HG03039 (cell line): ENCODE data around the gene ZSWIM6.

Experiments used
- ATAC-seq: cut with Tn5 transposase; IDR thresholded peaks from one replicate; pipeline ENCODE4 v1.9.1; 2021; ENCODE audit warnings: mild to moderate bottlenecking, moderate library complexity; ENCODE audit not compliant: unreplicated experiment

The ZSWIM6 gene

DNA sequence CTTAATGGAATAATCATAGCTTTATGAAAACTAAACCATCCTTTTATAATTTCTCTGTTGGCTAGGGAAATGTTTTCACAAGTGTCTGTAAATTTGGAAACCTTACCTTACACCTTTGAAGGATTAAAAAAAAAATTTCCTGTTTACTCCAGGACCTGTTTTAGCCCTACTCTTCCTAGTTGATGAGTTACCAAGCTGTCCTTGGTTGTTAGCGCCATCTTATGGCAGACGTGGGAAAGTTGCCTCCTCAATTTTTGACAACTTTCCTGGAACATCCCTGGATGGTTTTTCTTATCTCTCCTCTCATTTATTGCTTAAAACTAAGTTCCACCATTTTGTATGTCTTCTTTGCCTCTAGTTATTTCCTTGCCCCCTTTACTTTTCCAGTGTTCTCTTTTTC, 25.7 kb downstream of the ZSWIM6 start:
- no peak for ATAC-seq

DNA sequence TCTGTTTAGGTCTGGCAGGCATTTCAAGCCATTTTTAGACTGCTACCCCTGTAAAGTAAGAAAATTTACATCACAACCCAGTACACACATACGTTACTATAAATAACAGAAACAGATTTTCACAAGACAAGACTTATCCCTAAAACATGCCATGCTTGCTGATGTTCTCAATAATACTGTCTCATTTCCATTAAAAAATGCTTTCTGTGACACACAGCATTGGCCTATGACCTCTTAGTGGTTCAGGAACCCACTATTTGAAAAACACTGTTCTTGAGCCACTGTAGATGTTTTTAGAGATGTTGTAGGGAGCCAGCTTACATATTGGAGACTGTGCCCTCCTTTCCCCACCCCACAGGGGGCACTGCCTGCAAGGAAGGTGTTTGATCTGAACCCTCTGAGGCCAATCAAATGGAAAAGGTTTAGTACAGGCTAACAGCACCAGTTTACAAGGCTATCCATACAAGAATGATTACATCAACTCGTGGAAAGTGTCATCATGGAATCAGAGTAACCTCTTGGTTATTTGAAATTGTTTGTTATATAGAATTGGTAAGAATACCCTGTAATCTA, 30.8 kb downstream of the ZSWIM6 start:
- ATAC-seq: no peak

DNA sequence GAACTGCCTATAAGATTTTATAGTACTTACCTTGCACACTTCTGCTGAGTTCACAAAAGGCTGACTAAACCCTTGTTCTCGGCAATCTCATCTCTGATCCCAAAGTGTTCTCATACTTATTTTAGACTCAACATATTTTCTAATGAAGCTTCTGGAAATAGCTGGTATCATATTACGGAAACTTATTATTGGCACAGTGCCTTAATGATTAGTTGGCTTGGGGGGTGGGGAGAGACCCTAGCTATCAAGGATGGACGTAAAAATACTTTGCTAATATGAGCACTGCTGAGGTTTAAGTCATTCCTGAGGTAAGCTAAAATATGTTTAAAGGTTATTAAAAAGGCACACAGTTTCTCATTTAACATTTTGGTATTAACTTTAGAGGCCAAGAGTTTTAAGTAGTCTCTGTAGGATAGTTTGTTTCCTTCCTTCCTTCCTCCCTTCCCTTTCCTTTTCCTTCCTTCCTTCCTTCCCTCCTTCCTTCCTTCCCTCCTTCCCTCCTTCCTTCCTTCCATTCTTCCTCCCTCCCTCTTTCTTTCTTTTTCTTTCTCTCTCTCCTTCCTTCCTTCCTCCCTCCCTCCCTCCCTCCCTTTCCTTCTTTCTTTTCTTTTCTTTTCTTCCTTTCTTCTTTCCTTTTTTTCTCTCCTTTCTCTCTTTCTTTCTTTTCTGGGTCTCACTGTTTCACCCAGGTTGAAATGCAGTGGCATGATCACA, 31.5 kb downstream of the ZSWIM6 start:
- no peak for ATAC-seq

DNA sequence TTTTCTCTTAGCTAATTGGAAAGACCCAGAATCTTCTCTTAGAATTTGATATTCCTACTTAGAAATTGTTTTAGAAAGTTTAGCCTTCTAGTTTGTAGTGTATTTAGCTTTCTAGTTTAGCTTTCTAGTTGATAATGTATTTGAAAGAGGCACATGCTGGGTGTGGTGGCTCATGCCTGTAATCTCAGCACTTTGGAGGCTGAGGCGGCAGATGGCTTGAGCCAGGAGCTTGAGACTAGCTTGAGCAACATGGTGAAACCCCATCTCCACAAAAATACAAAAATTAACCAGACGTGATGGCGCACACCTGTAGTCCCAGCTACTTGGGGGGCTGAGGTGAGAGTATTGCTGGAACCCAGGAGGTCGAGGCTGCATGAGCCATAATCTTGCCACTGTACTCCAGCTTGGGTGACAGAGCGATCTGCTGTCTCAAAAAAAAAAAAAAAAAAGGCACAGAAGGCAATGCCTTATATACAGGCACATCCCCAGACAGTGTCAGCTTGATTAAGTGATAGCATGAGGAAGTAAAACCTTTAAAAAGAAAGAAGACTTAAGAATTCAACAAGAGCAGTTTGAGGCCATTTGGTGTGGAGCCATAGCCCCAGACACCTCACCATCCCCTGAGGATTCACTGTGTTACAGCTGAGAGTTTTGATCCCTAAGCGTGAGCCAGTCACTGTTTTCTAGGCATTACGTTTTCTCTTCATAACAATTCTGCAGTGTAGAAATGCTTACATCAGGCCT, 34.6 kb downstream of the ZSWIM6 start:
- ATAC-seq: no peak

DNA sequence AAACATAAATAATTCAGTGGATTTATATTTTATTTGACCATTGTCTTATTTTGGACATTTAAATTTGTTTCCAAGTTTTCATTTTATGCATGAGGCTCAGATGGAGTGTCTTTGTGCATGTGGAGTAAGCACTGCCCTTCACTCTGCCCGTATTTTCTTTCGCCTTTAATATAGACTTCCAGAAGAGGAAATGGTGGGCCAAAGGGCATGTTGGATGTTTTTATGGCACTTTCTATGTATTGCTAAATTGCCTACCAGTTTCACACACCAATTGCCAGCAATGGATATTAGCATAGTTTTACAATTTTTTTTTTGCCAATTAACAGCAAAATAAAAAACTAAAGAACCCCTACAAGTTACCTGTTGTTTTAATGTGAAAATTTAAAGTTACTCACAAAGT, 38.4 kb downstream of the ZSWIM6 start:
- ATAC-seq: no peak

DNA sequence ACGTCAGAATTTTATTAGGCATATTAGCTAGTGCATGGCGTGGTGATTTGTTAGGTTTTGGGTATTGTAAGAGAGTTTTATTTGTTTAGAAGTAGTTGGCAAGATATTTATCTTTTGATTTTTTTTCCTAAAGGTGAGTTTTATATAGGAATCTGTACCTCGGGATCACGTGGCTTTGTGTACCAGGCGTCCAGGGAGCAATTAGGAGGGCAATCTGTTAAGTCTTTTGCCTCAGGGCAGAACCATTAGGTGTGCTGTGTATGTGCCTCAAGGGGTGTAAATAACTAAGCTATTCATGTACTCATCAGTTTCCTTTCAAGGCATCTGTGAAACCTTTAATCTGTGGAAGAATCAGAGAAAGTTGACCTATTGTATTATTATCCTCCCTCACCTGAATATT, 39.4 kb downstream of the ZSWIM6 start:
- ATAC-seq: no peak

DNA sequence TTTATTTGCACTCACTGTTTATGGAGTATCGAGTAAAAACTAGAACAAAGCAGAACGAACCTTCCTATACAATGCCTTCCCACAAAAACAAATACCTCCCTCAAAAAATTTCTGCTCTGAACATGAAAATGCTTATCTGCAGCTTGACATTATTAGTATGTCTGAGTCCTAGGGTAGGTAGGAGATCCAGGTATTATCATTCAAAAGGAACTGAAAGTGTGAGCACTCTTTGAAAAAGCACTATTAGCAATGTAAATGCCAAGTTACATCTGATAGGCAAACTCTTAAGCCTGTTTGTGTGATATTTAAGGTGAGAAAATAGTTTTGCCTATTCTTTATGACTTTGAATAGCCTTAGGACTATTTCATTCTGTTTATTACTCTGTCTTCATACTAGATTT, 47.6 kb downstream of the ZSWIM6 start:
- no peak for ATAC-seq

DNA sequence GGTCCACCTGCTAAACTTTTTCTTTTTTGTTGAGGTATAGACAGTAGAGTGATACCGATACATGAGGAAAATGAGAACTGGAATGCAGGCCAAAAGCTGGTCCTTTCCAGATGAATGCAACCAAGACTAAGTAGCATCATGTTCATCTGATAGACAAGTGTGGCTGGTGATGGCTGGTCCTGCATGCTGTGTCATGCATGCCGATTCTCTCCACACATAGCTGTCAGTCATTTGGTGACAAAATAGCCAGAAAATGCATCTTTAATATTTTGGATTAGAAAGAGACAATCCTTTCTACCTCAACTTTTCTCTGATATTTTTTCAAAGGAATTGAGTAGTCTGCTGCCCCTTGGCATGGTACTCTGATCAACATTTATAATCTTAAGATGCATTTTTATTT, 49.9 kb downstream of the ZSWIM6 start:
- no peak for ATAC-seq

DNA sequence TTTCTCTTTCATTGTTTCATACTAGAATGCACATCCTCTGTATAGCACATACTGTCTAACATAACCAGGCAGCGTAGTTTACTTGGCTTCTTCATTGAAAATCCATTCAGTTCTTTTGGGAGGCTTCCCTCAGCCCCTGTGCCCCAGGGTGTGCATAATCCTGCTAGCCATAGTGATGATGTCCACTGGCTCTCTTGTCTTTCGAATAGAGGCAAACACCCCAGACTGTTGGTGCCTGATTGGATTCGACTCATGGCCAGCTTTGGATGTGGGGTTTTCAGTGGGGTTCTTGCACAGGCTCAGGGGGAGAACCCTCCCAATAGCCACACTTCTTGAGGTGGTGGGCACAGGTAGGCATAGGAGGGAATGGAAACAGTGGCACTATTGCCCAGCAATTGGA, 53.6 kb downstream of the ZSWIM6 start:
- no peak for ATAC-seq

DNA sequence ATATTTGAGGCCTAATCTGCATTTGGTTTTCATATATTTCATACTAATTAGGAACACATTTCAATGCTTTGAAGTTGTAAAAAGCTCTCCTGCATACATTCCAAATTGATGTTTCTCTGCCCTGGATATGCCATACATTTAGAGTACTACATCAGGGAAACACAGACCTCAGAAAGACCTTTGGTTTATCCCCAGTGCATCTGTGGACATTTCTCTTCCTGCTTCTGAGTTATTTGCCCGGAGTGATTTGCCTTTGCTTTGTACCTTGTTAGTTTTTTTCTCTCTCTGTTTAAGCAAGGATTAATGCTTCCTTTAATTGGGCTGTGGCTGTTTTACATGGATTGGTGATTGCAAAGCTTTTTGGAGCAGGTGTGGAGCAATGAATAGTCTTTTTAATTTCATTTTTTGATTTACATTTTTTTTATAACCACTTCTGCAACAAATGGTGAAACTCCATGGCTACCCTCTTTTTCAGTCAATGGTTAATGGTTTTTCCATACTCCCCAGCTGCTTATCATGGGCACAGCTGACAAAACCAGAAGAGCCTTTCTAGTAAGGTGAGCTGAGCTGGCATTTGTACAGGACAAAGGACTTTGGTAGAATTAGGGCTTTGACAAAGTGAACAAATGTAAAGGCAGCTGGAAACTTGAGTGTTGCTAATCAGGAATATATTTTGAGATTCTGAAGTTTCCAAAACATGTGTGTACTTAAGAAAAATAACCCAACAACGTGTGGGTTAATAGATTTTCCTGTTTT, 54.2 kb downstream of the ZSWIM6 start:
- no peak for ATAC-seq

DNA sequence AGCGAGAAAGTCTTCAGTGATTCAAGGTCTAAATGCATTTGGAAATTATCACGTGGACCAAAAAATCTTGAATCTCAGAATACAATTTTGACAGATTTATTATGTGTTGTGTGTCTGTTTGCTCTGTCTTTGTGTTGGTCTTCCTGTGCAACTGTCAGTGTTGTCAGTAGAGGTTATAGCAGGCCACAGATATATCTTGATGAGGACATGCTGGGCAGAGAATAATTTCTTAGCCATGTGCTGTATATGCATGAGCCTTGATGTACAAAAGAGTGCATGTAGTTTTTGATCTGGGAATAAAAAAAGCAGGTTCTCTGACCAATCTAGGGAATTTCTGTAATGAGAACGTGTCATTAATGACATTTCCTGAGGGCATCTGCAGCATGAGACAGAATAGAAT, 57.6 kb downstream of the ZSWIM6 start:
- ATAC-seq: no peak

DNA sequence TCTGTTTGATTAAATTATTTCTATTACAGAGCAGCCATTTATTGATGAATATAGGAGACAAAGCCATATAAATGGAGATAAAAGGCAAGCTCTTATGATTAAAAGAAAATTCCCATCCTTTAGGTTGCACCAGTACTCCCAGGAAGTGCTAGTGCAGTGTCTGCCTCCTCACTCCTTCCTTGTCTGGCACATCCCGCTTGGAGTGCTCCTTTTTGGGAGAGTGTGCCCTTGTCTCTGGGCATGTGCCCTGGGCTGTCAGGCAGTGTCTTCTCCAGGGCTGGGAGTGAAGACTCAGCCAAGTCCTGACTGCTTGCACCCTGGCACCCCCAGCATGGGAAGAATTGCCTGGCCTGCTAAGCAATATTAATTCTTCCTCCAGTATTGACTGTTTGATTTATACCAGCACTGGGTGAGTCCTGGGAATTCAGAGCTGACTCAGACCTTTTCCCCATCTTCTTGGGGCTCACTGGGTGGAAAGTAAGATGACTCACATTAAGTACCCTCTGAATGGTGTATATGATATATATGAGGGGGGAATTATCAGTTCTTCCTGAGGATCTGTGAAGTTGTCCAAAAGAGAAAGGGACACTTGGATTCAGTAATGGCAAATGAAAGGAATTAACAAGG, 62.1 kb downstream of the ZSWIM6 start:
- ATAC-seq: no peak

DNA sequence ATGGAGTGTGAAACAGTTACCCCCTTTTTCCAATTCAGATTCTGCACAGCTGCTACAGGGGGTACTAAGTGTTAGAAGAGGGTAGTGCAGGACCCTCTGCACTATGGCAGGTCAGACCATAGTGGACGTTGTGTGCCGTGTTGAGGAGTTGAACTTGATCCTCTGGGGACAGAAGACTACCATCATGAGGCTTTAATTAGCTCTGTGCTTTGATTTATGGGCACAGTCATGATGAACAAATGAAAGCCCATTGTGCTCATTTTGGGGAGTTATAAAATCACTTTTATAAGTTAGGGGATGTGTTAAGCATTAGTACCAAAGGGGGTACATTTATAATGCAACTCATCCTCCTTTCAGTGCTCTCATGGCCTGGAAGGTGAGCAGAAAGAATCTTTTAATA, 62.7 kb downstream of the ZSWIM6 start:
- no peak for ATAC-seq

DNA sequence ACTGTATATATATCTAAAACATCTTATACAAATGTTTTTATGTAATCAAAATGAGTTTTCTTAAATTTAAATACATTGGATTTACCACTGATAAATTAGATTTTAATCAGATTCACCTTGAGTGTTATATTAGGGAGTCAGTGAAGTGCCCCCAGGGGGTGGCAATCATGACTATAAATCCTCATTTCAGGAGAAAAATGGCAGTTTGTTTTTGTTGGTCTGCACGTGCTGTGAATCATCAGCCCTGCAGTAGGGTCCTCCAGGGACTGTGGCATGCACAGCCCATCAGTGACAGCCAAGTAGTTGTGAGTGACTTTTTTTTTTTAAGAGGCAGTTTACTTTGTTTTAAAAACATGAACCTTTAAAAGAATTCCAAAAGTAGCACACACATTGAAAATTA, 65.2 kb downstream of the ZSWIM6 start:
- ATAC-seq: no peak

DNA sequence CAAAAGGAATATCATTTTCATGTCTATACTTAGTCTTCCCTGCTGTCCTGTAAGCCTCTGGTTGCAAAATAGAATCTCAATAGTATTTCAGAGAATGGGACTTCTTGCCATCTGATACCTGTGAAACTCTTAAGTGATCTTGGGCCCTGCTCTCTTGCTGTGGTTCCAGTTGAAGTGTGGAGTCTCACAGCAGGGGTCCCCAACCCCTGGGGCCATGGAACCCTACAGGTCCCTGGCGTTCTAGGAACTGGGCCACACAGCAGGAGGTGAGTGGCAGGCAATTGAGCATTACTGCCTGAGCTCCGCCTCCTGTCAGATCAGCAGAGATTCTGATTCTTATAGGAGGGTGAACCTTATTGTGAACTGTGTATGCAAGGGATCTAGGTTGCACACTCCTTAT, 65.9 kb downstream of the ZSWIM6 start:
- ATAC-seq: no peak

DNA sequence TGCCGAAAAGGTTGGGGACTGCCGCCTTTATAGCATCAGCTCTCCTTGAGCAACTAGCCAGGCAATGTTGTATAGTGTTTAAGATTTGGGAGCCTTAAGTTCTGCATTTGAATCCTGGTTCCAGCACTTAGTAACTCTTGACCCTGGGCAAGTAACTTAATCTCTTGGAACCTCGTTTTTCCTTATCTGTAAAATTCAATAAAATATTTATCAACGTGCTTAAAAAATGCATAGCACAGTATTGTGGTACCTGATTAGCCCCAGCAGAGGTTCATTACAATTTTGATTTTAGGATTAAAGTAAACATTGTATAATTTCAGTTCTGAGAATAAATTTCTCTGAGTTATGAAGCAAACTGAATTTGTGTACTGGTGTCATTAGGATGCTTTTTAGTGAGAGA, 66.4 kb downstream of the ZSWIM6 start:
- no peak for ATAC-seq

DNA sequence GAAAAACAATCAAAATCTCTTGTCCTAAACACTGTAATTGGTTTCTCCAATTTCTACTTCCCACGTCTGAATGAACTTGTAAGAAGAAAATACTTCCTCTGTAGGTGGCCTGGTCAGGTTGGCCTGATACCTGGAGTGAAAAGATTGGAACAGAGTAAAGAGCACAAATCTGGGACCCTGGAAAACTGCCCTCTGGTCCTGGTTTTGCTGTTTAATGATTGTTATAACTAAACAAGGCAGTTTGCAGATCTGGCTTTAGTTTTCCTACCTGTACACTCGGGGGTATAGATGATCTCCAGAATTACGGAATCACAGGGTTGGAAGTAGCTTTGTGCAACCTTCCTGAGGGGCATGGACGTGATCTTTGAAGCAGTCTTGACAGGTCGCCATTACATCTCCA, 67.6 kb downstream of the ZSWIM6 start:
- ATAC-seq: no peak

DNA sequence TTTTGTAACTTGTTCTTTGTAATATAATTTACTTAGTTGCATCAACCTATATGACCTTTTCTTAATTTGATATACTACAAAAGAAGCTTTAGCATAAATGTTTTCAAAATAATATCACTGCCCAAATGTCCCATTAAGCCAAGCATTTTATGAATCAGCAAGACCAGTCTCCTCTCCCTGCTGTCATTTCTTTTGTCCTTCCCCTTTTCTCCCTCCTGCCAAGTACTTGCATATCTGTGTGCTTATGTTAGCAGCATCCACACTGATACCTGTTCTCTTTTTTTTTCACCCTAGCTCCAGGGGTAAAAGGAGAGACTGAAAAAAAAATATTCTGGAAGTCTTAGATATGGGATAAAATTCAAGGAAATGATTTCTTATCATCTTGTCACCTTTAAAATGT, 69.7 kb downstream of the ZSWIM6 start:
- no peak for ATAC-seq

DNA sequence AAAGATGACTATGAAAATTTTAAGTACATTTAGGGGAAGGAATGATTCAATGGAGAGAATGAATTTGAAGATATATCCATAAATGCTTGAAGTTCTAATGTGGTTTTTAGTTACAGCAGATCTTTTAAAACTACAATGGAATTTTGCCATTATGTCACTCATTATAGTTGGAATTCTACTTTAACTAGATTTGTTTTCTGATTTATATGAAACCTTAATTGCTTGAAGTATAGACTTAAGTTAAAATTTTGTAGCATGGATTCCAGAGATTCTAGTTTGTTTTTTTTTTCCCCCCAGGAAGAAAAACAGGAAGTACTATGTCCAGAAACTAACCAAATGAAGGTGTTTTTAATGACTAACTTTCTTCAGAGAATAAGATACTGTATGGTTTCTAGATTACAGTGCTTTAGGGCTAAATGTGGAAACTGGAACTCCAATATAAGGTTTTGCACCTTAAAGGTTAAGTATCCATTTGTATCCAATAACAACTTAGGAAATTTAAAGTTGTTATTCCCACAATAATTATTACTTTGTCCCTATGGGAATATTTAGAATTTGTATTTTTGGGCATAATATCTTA, 70.3 kb downstream of the ZSWIM6 start:
- ATAC-seq: no peak

DNA sequence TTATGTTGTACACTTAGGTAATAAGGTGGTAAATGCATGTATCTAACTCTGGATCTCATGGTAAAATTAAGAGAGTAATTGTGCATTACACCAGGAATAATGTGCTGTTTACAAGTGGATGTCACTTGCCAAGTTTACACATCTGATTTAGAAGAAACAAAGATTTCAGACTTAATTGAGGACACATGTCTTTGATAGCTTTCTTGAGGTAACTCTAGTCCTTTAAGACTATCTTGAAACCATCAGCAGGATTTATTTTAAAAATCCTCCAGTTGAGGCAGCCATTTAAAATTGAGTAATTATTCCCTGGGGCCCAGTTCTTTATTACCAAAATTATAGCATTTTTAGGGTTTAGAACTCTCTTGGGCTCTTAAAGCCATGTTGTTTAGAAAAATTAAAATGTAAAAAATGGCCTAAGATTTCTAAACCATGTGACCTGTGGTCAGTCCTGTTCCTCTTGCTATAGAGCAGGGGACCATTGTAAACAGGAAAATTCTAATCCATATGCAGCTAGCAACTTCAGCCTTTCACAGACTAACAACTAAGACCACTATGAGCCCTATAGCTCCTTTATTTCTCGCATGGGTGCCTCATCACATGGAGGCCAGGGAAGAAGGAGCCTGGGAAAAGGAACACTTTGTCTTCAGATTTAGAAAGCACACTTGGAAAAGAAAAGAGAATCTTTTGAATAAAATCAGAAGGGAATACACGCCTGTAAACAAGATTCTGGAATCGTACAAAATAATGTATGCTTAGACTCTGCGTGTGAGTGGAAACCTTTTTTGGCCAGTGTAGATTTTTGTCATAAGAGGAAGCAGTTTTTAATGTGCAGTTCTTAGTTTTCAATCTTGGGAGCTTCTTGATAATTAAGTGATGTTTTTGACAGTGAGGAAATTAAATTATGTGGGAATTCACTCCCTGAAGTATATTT, 71.2 kb downstream of the ZSWIM6 start:
- no peak for ATAC-seq
